GM18867 (cell line): Measurements from ENCODE around the gene SORCS2.

ENCODE experiments used
- ATAC-seq: cut with Tn5 transposase; IDR thresholded peaks from one replicate; pipeline ENCODE4 v1.9.1; 2021; ENCODE audit warnings: mild to moderate bottlenecking, moderate library complexity; ENCODE audit not compliant: unreplicated experiment

Gene SORCS2

GRCh38 chr4:7183780-7184460 lies 8.4 kb upstream of the SORCS2 start:
- ATAC-seq = no peak

DNA sequence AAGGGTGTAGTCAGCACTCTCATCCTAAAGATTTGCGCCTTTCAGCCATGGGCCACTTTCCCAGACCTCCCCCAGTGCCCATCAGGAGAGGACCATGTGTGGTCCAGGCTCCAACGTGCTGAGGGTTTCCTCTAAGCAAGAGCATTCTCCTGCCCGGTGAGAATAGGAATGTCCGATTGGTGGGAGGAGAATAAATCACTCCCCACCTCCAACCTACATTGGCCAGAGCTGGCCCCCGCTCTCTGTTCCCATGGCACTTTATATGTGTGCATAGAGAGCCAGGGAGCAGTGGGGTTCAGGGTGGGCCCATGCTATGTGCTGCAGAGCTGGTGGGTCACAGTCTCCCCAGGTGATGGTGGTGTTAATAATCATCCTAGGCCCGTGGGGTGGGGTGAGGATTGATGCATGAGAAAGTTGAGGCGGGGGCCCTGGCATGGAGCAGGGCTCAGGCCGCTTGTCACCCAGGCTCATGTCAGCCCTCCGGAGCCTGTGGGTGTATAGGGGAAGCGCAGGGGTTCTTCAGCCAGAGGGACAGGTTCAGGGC lies 6.8 kb upstream of the SORCS2 start:
- no peak for ATAC-seq

DNA sequence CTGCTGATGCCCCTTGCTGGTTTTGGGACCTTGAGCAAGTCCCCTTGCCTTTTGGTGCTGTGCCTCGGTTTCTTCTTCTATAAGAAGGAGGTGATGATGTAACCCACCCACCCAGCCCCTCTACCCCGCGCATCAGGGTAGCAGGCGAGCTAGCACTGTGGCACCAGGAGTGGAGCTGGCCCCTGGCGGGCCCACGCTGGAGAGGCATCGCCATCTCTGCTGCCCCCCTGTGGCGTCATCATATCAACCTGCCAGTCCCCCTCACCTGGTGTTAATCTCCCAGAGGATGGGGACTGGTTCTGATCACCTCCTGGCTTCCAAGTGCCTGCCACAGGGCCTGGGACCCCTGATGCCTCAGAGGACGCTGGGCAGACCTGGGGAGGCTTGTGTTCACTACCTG lies 6.3 kb upstream of the SORCS2 start:
- no peak for ATAC-seq

DNA sequence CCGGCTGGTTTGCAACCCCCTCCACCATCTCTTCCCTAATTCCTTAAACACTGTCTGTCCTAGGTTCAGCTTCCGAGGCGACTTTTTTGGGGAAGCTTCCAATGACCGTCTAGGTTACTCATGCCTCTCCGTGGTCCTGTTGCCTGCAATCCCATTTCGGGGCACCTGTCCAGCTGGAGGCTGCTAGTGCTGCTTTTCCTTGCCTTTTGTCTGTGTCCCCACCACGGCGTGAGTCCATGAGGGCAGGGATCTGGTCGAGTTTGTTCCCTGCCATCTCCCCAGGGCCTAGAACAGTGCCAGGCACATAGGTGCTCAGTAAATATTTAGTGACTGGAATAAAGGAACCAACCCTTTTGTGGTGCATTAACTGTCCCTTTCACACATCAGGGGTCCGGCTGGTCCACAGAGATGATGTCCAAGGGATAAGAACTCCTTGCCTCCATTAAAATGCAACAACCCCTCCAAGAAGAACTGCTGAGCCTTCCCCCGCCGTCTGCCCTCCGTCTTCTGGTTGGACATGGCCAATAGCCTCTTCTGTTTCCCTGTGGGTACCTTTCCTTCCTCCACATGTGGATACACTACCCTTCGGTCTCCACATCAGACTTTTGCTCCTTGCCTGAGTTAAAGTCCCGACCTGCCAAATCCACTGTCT lies 5.7 kb upstream of the SORCS2 start:
- no peak for ATAC-seq

DNA sequence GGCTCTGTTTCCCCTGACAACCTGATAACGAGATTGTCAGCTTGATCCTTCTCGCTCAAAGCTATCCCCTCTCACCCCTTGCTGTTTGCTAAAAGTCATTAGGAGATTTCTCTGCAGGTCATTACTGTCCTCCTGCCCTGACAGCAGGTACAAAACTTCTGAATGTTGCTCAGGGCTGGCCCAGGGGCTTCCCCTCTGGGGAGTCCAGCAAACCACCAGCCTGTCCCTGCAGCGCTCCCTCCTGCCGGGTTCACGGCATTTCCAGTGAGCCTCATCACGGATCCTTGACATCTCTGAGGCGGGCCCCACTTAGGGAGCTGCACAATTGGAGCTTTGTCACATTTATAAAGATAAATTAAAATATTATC lies 5.2 kb upstream of the SORCS2 start:
- no peak for ATAC-seq

- ATAC-seq = no peak
Measured at GRCh38 chr4:7187691-7188090, 4.6 kb upstream of the SORCS2 start.

DNA sequence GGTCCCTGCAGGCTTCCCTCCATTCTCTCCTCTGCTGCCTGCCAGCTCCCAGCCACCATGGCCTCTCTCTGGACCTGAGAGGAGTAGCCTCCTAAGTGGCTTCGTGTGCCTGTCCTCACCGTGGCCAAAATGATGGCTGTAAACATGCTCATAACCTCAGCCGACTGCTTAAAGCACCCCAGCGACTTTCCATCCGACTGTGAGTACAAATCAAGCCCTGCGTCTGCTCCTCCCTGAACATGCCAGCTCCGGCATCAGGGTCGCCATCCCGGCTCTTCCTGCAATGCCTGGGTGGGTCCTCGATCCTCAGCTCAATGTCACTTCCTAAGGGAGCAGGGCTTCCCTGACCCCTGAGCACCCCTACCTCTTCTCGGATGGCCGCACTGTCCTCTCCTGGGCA lies 3.3 kb upstream of the SORCS2 start:
- ATAC-seq = no peak

- no peak for ATAC-seq
Measured at GRCh38 chr4:7189475-7190277, 2.7 kb upstream of the SORCS2 start.

- ATAC-seq = no peak
Measured at GRCh38 chr4:7190278-7190594, 2.1 kb upstream of the SORCS2 start.

DNA sequence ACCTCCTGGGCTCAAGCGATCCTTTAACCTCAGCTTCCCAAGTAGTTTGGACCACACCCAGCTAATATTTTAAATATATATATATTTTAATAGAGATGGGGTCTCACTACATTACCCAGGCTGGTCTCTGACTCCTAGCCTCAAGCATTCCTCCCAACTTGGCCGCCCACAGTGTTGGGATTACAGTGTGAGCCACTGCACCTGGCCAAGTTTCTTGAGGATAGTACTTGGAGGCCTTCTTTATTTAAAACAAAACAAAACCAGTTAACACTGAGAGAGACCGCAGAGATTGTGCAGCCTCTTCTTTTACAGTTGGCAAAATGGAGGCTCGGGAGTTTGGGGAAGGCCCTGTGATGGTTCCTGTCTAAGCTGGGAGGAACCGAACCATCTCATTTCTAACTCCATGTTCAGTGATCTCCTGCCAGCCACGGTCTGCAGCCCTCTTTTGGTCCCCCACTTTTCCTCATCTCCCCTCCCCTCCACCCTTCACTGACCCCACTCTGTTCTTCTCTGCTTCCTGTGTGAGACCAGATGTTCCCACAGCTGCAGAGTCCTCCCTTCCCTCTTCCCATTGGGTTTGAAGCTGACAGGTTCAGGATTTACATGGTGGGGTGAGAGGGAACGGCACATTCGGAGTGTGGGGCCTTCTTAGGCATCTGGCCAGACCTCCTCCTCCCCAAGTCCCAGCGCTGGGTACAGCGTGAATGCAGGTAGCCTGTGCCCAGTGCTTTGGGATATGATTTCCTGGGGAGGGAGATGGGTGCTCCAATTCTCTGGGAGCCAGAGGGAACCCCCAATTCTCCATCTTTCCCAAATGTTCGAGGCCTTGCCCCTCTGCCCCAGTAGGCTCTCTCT lies 1.4 kb upstream of the SORCS2 start:
- ATAC-seq = no peak

GRCh38 chr4:7191546-7192251 lies 639 bp upstream of the SORCS2 start:
- ATAC-seq = no peak

DNA sequence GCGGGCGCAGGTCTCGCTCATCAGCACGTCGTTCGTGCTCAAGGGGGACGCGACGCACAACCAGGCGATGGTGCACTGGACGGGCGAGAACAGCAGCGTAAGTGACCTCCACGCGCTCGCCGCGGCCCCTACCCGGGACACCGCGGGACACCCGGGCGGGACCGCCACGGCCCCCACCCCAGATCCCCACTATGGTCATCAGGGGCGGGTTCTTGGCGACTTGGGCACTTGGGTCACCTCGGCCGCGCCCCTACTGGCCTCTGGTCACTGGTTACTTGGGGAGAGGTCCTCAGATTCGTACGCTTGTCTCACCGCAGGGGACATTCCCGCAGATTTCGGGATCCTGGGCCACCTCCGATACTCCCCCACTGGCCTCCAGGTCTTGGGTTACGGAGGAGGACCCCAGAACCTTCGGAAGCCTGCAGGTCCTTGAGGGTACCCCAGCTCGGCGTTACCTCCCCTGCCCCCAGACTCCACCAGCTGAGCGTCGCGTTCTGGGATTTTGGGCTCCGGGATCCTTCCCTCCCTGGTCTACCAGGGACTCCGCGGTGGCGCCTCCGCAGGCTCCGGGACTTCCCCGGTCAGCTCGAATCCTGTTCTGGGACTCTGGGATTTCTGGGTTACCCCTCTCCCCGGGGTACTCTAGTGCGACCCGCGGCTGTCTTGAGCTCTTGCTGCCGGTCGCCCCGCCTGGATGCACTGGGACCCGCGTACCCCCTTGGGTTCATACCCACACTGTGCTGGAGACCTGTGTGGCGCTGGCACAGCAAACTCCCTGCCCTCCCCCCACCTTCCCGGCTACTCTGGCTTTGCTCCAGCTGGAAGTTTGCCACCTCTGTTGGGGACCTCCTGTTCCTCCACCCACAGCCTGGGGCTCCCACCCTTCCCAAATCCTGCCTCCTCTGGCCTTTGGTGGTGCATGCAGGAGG lies 956 bp downstream of the SORCS2 start:
- ATAC-seq = no peak

GRCh38 chr4:7194251-7195140 lies 2.2 kb downstream of the SORCS2 start:
- no peak for ATAC-seq

- no peak for ATAC-seq
Measured at GRCh38 chr4:7195141-7195515, 2.8 kb downstream of the SORCS2 start.

GRCh38 chr4:7195546-7196287 lies 3.4 kb downstream of the SORCS2 start:
- no peak for ATAC-seq

- no peak for ATAC-seq
Measured at GRCh38 chr4:7196288-7196651, 3.9 kb downstream of the SORCS2 start.

DNA sequence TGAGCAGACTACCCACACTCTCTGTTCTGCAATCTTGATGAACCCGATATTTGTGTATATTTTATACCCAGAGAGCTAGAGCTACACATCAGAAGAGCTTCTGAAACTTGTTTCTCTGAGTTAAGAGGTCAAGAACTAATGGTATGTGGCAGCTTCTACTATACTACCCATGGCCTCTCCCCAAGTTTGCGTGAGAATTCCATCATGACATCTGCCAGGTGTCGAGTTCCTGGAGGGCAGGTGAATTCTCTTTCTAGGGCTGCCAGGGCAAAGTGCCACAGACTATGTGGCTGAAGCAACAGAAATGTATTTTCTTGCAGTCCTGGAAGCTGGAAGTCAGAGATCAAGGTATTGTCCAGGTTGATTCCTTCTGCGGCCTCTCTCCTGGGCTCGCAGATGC lies 4.4 kb downstream of the SORCS2 start:
- ATAC-seq = no peak

DNA sequence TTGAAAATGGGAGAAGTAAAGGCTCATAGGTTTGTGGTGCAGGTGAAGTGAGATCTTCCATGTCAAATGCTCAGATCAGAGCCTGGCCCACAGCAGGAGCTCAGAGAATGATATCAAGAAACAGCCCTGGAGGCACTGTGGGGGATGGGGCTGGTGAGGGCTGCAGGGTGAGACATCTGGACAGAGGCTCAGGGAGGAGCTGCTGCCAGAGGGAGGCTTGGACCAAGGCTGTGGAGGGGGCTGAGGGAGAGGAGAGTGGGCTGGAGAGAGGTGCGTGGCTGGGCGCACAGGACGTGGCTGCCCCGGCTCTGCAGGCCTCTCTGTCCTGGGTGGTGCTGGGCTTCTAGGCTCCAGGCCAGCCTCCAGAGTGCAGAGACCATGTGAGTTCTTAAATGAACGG lies 5.6 kb downstream of the SORCS2 start:
- no peak for ATAC-seq
